ENCODE results near the gene RAPSN.

Gene RAPSN

DNA sequence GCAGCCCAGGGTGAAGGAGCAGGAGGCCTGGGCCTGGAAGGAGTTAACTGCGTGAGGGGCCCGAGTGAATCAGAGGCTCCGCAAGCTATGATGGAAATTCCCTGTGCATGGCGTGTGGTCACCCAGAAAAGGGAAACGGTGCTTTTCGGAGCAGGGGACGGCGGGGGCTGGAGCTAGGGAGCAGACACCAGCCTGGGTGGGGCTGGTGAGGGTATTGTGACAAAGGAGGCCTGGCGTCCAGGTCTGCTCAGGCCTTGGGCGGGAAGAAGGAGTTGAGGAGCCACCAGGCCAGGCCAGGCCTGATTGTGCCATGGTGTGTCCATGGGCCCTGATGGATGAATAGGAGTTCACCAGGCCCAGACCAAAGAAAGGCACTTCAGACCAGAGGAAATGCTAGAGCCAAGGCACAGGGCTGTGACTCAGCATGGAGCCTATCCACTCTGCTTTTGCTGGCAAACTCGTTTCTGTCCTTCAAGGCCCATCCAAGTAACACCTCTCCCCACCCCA is 57.8 kb downstream of the RAPSN start:
- Histone ChIP-seq H3K27ac (ENCODE audit: low read depth, low read length) (no peak overlapping the region), H3K4me1 (ENCODE audit: insufficient read depth, low read length) (no peaks in the 10 kb centered on the region)

GRCh38 chr11:47390422-47390760 is 58.5 kb downstream of the RAPSN start:
- no peaks in the 10 kb centered on the region for H3K27me3 ChIP-seq (ENCODE audit: control insufficient read depth in 1 of 2, insufficient read depth in 2 of 2, low read length in 2 of 2)
- H3K9me3 ChIP-seq (ENCODE audit: low read length) = no peaks in the 10 kb centered on the region
- H3K9ac ChIP-seq (ENCODE audit: low read length) = no peak overlapping the region
- no peak overlapping the region for H3K27ac ChIP-seq (ENCODE audit: low read depth, low read length)
- no peak overlapping the region for H3K4me3 ChIP-seq (ENCODE audit: low read depth in 1 of 2, low read length in 2 of 2)
- no peaks in the 10 kb centered on the region for H3K4me1 ChIP-seq (ENCODE audit: insufficient read depth, low read length)
- no peaks in the 10 kb centered on the region for H3K36me3 ChIP-seq (ENCODE audit: insufficient read depth, low read length)

More for the DNA sequence above, 57.8 kb downstream of the RAPSN start:
- H3K9me3 ChIP-seq (ENCODE audit: low read length) = no peaks in the 10 kb centered on the region
- H3K9ac ChIP-seq (ENCODE audit: low read length) = no peak overlapping the region
- H3K36me3 ChIP-seq (ENCODE audit: insufficient read depth, low read length) = no peaks in the 10 kb centered on the region
- H3K27me3 ChIP-seq (ENCODE audit: control insufficient read depth in 1 of 2, insufficient read depth in 2 of 2, low read length in 2 of 2) = no peaks in the 10 kb centered on the region
- H3K4me3 ChIP-seq (ENCODE audit: low read depth in 1 of 2, low read length in 2 of 2) = no peak overlapping the region

GRCh38 chr11:47389577-47390421 is 59.1 kb downstream of the RAPSN start:
- no peaks in the 10 kb centered on the region for H3K4me1 ChIP-seq (ENCODE audit: insufficient read depth, low read length)
- no peaks in the 10 kb centered on the region for H3K27me3 ChIP-seq (ENCODE audit: control insufficient read depth in 1 of 2, insufficient read depth in 2 of 2, low read length in 2 of 2)
- no peaks in the 10 kb centered on the region for H3K36me3 ChIP-seq (ENCODE audit: insufficient read depth, low read length)
- no peak overlapping the region for H3K4me3 ChIP-seq (ENCODE audit: low read depth in 1 of 2, low read length in 2 of 2)
- no peaks in the 10 kb centered on the region for H3K9me3 ChIP-seq (ENCODE audit: low read length)
- no peak overlapping the region for H3K9ac ChIP-seq (ENCODE audit: low read length)
- no peak overlapping the region for H3K27ac ChIP-seq (ENCODE audit: low read depth, low read length)

DNA sequence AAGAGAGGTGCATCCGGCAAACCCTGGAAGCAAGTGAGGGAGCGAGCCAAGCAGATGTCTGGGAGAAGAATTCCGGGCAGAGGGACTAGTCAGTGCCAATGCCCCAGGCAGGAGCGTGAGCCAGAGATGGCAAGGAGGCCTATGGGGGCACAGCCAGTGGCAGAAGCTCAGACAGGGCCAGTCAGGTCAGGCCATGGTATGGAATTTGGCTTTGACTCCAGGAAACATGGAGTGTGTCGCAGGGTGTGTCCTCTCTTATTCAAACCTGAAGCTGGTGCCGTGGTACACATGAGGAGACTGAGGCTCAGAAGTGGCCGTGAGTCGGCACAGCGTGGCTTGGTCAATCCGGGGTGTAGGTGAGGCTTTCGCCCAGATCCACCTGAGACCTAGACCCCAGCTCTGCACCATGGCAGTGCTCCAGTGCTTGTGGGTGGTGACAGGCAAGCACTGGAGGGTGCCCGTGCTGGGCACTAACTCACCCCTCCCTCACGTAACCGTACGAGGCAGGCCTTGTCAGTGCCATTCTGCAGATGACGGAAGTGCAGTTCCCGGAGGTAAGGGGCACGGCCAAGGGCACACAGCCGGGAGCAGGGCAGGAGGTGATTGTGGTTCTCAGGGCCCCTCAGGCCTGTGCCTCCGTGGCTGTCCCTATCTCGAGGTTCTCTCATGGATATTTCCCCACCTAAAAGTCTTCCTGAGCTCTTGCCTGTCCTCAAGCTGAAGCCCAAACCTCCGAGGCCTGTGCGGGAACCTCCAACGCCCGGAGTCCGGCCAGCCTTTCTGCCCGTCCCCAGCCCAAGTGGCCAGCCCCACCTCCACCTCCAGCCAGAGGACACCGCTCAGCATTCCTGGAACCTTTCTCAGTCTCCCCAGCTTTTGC is 60.0 kb downstream of the RAPSN start:
- no peaks in the 10 kb centered on the region for H3K36me3 ChIP-seq (ENCODE audit: insufficient read depth, low read length)
- H3K27me3 ChIP-seq (ENCODE audit: control insufficient read depth in 1 of 2, insufficient read depth in 2 of 2, low read length in 2 of 2) = no peaks in the 10 kb centered on the region
- H3K9me3 ChIP-seq (ENCODE audit: low read length) = no peaks in the 10 kb centered on the region
- no peak overlapping the region for H3K9ac ChIP-seq (ENCODE audit: low read length)
- H3K27ac ChIP-seq (ENCODE audit: low read depth, low read length) = no peak overlapping the region
- H3K4me3 ChIP-seq (ENCODE audit: low read depth in 1 of 2, low read length in 2 of 2) = no peak overlapping the region
- H3K4me1 ChIP-seq (ENCODE audit: insufficient read depth, low read length) = no peaks in the 10 kb centered on the region

DNA sequence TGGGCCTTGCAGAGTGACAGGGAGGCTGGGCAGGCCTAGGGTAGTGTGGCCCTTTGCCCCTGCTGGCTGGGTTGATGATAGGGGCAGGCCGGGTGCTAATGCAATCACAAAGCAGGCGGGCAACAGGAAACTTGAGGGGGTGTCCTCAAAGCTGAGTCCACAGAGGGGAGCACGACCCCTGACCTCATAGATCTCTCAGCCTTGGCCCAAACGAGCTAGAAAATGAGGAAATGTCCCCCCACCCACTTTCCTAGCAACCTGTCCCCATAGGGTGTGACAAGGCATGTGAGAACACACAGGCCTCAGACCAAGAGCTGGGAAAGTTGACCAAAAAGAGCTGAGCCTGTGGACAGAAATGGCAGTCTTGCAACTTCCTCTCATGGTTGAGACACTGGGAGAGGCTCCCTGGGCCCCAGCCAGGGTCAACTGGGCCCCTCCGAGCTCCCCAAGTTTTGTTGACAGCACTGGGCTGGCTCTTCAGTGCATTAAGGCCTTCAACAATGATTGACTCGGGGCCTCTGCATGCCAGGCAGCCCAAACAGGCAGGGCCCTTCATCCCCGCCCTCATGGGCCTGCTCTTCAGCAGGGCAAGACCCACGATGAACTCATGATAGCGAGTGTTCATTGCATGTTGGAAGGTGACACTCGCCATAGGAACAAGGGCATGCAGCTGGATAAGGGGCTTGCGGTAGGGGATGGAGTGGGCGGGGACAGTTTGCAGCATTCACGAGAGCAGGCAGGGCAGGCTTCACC is 60.8 kb downstream of the RAPSN start:
- Histone ChIP-seq H3K27me3 (ENCODE audit: control insufficient read depth in 1 of 2, insufficient read depth in 2 of 2, low read length in 2 of 2) (no peaks in the 10 kb centered on the region), H3K9me3 (ENCODE audit: low read length) (no peaks in the 10 kb centered on the region), H3K27ac (ENCODE audit: low read depth, low read length) (no peak overlapping the region), H3K4me3 (ENCODE audit: low read depth in 1 of 2, low read length in 2 of 2) (no peak overlapping the region), H3K4me1 (ENCODE audit: insufficient read depth, low read length) (no peaks in the 10 kb centered on the region), H3K9ac (ENCODE audit: low read length) (no peak overlapping the region), H3K36me3 (ENCODE audit: insufficient read depth, low read length) (no peaks in the 10 kb centered on the region)

All from muscle layer of colon (tissue), 2 donors.